H1 (cell line): ENCODE results near the gene CNTD1. TPM values are rescaled to one million over a fixed set of nuclear protein-coding genes. Genes with fewer than 3 reads are reported as not detected.

Experiments used
- GABPA ChIP-seq: IDR thresholded peaks from 2 replicates; pipeline ENCODE4 v1.6.1; 2011; ENCODE audit warnings: mild to moderate bottlenecking, low read length, moderate library complexity, borderline replicate concordance; ENCODE audit not compliant: insufficient read depth
- polyA plus RNA-seq, 7 experiments: library from polyadenylated mRNA; depleted of rRNA in 3 of 7; stranded (reverse) in 5 of 7; unstranded in 2 of 7; fragments of >200 nt in 5 of 7; fragments of 200-250 nt in 2 of 7; gene quantifications; 1 replicate in 5 of 7; 2 replicates in 1 of 7; 4 replicates in 1 of 7; pipeline versions ENCODE4 v1.2.1 to v1.2.3, GENCODE V29; 2011 to 2013; ENCODE audit warnings: missing spikeins in 2 of 7, mixed read lengths in 2 of 7
- total RNA-seq: library from RNA; stranded (reverse); fragmentation: NEBNext Ultra II Directional; extraction: Animal tissue kit (Norgen Biotek cat#: 25700); gene quantifications from 2 replicates; pipeline ENCODE4 v1.2.1, GENCODE V29; 2021

Gene CNTD1
- total and polyA plus RNA-seq, 2 of the 8 experiments (the other 6 are each of a cell fraction or from before 2014, with no cell fraction given): not detected

DNA sequence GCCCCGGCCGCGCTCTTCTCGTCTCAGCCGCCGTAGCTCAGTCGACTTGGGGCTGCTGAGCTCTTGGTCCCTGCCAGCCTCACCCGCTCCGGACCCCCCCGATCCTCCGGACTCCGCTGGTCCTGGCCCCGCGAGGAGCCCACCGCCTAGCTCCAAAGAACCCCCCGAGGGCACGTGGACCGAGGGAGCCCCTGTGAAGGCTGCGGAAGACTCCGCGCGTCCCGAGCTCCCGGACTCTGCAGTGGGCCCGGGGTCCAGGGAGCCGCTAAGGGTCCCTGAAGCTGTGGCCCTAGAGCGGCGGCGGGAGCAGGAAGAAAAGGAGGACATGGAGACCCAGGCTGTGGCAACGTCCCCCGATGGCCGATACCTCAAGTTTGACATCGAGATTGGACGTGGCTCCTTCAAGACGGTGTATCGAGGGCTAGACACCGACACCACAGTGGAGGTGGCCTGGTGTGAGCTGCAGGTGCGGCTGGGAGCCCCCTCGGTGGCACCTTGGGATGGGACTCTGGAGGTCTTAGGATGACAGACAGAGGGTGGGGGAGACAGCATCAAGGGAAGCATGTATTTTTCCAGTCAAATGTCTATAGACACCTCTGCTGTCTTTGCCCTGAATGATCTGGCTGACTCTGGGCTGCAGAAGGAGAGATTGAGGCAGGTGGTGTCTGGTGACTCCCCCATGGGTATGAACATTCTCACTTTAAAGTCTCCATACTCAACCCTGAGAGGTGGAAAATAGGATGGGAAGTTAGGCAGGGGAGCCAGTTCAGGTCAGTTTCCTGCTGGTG, 17.6 kb upstream of the CNTD1 start (continued):
- TF ChIP-seq GABPA: no peak
